LNCaP clone FGC (cell line): ENCODE data around the gene DNMT3A.

ENCODE experiments used
- DNase-seq: peaks from one replicate; pipeline ENCODE4 v3.0.0-alpha.2; 2011; ENCODE audit warnings: low read depth
- H3K4me3 ChIP-seq: 2 replicates; pipeline ENCODE4 v1.5.1; 2011; ENCODE audit warnings: mild to moderate bottlenecking, low read depth, low read length, control low read depth
- CTCF ChIP-seq: IDR thresholded peaks from 2 replicates; pipeline ENCODE4 v1.5.1; 2012; ENCODE audit warnings: mild to moderate bottlenecking; ENCODE audit not compliant: control insufficient read depth, insufficient read depth; ENCODE audit errors: extremely low read depth

DNMT3A gene

GRCh38 chr2:25330273-25330672 is 11.5 kb downstream of the DNMT3A start:
- TF ChIP-seq CTCF: no peak
- no peak overlapping the region for H3K4me3 ChIP-seq
- DNase-seq: no peak

- no peak overlapping the region for H3K4me3 ChIP-seq
- TF ChIP-seq CTCF: no peak
- no peak for DNase-seq
Measured at GRCh38 chr2:25328152-25329085, 13.3 kb downstream of the DNMT3A start.

- no peak for DNase-seq
- no peak overlapping the region for H3K4me3 ChIP-seq
- TF ChIP-seq CTCF: no peak
Measured at GRCh38 chr2:25326326-25327013, 15.3 kb downstream of the DNMT3A start.

- no peak for DNase-seq
Measured at GRCh38 chr2:25324905-25325592, 16.7 kb downstream of the DNMT3A start.

GRCh38 chr2:25324251-25324650 is 17.5 kb downstream of the DNMT3A start:
- H3K4me3 ChIP-seq: no peak overlapping the region
- no peak for DNase-seq
- TF ChIP-seq CTCF: no peak

More at GRCh38 chr2:25324905-25325592, 16.7 kb downstream of the DNMT3A start:
- no peak overlapping the region for H3K4me3 ChIP-seq
- no peak for TF ChIP-seq CTCF

- DNase-seq: no peak
- H3K4me3 ChIP-seq: no peak overlapping the region
- no peak for TF ChIP-seq CTCF
Measured at GRCh38 chr2:25323610-25324189, 18.0 kb downstream of the DNMT3A start.
